Measurements from ENCODE around the gene SLC35G1. TPM values are rescaled to one million over a fixed set of nuclear protein-coding genes. Genes with fewer than 3 reads are reported as not detected.

Gene SLC35G1, protein sequence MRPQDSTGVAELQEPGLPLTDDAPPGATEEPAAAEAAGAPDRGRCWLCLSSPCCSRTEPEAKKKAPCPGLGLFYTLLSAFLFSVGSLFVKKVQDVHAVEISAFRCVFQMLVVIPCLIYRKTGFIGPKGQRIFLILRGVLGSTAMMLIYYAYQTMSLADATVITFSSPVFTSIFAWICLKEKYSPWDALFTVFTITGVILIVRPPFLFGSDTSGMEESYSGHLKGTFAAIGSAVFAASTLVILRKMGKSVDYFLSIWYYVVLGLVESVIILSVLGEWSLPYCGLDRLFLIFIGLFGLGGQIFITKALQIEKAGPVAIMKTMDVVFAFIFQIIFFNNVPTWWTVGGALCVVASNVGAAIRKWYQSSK
- 11.6 TPM for total RNA-seq

DNA sequence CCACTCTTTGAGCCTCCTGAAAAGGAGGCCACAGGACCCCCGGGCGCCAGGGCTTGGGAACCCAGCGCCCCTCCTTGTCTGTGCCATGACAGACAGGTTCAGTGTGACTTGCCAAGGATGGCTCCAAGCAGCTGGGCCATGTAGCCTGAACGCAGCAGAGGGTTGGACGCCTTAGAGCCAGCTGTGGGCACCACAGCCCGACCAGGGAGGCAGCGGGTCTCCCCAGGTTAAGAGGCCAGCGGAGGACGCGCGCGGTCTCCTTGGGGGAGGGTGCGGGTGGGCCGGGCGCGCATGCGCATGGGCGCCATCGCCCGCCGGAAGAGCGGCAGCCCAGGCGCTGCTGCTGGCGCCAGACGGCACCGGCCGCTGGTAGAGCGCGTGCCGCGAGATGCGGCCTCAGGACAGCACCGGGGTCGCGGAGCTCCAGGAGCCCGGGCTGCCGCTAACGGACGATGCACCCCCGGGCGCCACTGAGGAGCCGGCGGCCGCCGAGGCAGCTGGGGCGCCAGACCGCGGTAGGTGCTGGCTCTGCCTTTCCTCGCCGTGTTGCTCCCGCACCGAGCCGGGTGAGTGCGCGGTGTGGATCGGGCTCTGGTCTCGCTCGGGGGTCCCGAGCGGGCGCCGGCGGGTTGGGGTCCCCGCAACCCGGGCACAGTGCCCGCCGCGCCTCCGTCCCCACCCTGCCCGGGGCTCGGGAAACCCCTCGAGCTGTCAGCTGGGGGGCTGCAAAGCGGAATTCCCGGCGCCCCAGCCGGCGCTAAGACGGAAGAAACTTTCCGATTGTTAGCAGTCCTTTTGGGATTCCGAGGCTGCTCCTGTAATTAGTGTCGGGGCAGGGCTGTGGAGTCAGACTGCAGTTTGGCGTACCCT, at the start of gene SLC35G1:
Gene SLC35G1 (plus strand): TSS at position 333 of the 870 bp plus-strand sequence. CDS start 56 bp downstream, at position 389.

Other genes with a start within 250 kb of the SLC35G1 start
- 61.0 TPM for gene FRA10AC1, start 191.4 kb upstream of the SLC35G1 start, total RNA-seq
- 60.7 TPM for gene LGI1, start 136.0 kb upstream of the SLC35G1 start, total RNA-seq
- gene PLCE1, start 100.0 kb downstream of the SLC35G1 start, total RNA-seq, result 18.2 TPM